HepG2 (cell line): ENCODE results near the gene CPNE5.

Experiments
- JARID2 ChIP-seq: sonication (generic); formaldehyde crosslinking; IDR thresholded peaks from 2 replicates; pipeline ENCODE4 v1.8.1; 2023; ENCODE audit warnings: missing genetic modification reagents, inconsistent platforms; ENCODE audit not compliant: insufficient replicate concordance
- TAF1 ChIP-seq: sonication (generic); formaldehyde crosslinking; IDR thresholded peaks from 2 replicates; pipeline ENCODE4 v1.4.0; 2020; ENCODE audit warnings: missing genetic modification reagents
- ZNF564 ChIP-seq: sonication (generic); formaldehyde crosslinking; IDR thresholded peaks from 2 replicates; pipeline ENCODE4 v1.8.1; 2023; ENCODE audit warnings: mild to moderate bottlenecking, missing genetic modification reagents
- TF ChIP-seq, protein P1 (sequence below): sonication (generic); formaldehyde crosslinking; IDR thresholded peaks from 2 replicates; pipeline ENCODE4 v1.5.0; 2020; ENCODE audit warnings: mild to moderate bottlenecking, missing genetic modification reagents, moderate library complexity
- TF ChIP-seq, protein P2 (sequence below), 2 experiments: IDR thresholded peaks; 2 replicates each; pipeline ENCODE4 v1.6.1; 2011 to 2012; ENCODE audit warnings: low read length in 2 of 2, borderline replicate concordance in 1 of 2, low read depth in 1 of 2, mild to moderate bottlenecking in 1 of 2, moderate library complexity in 1 of 2
- TF ChIP-seq, protein P3 (sequence below): sonication (generic); formaldehyde crosslinking; IDR thresholded peaks from 2 replicates; pipeline ENCODE4 v1.4.0; 2020; ENCODE audit warnings: mild to moderate bottlenecking, missing genetic modification reagents

DNA sequence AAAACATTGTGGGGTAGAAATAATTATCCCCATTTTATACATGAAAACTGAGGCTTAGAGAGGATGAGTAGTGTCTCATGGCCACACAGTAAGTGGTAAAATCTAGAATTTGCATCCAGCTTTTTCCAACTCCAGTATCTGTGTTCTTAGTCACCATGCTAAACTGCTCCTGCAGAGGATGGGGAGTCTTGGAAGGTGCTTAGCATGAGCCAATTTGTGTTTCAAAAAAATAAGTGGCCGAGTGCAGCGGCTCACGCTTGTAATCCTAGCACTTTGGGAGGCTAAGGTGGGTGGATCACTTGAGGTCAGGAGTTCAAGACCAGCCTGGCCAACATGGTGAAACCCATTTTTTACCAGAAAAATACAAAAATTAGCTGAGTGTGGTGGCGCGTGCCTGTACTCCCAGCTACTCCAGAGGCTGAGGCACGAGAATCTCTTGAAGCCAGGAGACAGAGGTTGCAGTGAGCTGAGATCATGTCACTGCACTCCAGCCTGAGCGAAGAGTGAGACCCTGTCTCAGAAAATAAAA, 48.9 kb upstream of the CPNE5 start:
- TF ChIP-seq ZNF564 (CRISPR knock-in tag), result no peak
- TF ChIP-seq, protein P1, sequence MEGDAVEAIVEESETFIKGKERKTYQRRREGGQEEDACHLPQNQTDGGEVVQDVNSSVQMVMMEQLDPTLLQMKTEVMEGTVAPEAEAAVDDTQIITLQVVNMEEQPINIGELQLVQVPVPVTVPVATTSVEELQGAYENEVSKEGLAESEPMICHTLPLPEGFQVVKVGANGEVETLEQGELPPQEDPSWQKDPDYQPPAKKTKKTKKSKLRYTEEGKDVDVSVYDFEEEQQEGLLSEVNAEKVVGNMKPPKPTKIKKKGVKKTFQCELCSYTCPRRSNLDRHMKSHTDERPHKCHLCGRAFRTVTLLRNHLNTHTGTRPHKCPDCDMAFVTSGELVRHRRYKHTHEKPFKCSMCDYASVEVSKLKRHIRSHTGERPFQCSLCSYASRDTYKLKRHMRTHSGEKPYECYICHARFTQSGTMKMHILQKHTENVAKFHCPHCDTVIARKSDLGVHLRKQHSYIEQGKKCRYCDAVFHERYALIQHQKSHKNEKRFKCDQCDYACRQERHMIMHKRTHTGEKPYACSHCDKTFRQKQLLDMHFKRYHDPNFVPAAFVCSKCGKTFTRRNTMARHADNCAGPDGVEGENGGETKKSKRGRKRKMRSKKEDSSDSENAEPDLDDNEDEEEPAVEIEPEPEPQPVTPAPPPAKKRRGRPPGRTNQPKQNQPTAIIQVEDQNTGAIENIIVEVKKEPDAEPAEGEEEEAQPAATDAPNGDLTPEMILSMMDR, result no peak
- no peak for TF ChIP-seq TAF1 (CRISPR knock-in tag)
- TF ChIP-seq, protein P2, sequence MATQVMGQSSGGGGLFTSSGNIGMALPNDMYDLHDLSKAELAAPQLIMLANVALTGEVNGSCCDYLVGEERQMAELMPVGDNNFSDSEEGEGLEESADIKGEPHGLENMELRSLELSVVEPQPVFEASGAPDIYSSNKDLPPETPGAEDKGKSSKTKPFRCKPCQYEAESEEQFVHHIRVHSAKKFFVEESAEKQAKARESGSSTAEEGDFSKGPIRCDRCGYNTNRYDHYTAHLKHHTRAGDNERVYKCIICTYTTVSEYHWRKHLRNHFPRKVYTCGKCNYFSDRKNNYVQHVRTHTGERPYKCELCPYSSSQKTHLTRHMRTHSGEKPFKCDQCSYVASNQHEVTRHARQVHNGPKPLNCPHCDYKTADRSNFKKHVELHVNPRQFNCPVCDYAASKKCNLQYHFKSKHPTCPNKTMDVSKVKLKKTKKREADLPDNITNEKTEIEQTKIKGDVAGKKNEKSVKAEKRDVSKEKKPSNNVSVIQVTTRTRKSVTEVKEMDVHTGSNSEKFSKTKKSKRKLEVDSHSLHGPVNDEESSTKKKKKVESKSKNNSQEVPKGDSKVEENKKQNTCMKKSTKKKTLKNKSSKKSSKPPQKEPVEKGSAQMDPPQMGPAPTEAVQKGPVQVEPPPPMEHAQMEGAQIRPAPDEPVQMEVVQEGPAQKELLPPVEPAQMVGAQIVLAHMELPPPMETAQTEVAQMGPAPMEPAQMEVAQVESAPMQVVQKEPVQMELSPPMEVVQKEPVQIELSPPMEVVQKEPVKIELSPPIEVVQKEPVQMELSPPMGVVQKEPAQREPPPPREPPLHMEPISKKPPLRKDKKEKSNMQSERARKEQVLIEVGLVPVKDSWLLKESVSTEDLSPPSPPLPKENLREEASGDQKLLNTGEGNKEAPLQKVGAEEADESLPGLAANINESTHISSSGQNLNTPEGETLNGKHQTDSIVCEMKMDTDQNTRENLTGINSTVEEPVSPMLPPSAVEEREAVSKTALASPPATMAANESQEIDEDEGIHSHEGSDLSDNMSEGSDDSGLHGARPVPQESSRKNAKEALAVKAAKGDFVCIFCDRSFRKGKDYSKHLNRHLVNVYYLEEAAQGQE (IDR thresholded peaks at IDR 0.05; ENCODE audit: borderline replicate concordance in 1 of 2, low read depth in 1 of 2, low read length in 2 of 2), result no peak
- no peak for TF ChIP-seq JARID2 (CRISPR knock-in tag)
- TF ChIP-seq, protein P3, sequence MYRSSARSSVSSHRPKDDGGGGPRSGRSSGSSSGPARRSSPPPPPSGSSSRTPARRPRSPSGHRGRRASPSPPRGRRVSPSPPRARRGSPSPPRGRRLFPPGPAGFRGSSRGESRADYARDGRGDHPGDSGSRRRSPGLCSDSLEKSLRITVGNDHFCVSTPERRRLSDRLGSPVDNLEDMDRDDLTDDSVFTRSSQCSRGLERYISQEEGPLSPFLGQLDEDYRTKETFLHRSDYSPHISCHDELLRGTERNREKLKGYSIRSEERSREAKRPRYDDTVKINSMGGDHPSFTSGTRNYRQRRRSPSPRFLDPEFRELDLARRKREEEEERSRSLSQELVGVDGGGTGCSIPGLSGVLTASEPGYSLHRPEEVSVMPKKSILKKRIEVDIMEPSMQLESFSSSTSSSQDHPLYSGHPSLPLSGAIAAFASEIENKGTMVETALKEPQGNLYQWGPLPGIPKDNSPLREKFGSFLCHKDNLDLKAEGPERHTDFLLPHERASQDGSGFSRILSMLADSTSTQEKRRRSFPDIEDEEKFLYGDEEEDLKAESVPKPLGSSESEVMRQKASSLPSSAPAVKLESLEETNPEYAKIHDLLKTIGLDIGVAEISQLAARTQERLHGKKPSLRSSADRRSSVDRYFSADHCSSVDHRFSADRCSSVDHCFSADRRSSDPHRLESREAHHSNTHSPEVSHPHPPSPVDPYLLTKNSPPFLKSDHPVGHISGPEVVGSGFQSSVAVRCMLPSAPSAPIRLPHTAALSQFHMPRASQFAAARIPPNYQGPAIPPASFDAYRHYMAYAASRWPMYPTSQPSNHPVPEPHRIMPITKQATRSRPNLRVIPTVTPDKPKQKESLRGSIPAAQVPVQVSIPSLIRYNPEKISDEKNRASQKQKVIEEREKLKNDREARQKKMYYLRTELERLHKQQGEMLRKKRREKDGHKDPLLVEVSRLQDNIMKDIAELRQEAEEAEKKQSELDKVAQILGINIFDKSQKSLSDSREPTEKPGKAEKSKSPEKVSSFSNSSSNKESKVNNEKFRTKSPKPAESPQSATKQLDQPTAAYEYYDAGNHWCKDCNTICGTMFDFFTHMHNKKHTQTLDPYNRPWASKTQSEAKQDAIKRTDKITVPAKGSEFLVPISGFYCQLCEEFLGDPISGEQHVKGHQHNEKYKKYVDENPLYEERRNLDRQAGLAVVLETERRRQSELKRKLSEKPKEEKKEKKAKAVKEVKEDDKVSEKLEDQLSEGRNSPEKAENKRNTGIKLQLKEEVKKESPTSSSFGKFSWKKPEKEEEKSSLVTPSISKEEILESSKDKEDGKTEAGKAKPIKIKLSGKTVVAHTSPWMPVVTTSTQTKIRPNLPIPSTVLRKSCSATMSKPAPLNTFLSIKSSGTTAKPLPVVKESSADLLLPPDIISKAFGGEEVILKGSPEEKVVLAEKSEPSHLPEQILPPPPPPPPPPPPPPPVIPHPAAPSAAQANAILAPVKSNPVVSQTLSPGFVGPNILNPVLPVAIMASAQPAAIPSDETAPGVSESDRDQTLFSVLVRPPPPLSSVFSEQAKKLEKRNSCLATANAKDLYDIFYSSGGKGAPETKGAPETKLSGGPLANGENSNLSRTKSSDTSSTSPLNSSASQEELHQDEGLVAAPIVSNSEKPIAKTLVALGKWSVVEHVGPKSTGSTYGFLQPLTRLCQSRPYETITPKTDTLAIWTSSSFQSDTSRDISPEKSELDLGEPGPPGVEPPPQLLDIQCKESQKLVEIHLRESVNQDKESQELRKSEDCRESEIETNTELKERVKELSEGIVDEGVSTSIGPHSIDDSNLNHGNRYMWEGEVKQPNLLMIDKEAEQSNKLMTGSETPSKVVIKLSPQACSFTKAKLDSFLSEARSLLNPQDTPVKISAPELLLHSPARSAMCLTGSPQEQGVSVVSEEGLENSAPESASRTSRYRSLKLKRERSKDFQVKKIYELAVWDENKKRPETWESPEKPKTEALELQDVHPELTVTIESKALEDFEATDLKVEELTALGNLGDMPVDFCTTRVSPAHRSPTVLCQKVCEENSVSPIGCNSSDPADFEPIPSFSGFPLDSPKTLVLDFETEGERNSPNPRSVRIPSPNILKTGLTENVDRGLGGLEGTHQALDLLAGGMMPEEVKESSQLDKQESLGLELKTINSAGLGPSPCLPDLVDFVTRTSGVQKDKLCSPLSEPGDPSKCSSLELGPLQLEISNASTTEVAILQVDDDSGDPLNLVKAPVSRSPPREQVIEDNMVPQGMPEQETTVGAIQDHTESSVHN (CRISPR knock-in tag), result no peak
